Natural killer cell (primary cell): ENCODE data around the gene CENPB. TPM values are rescaled to one million over a fixed set of nuclear protein-coding genes. Genes with fewer than 3 reads are reported as not detected.

Experiments
- ATAC-seq, 3 donors: fragments of 150-1000 bp in 2 of 3; fragments of 200-7000 bp in 1 of 3; cut with Tn5 transposase; 1 replicate in 1 of 3; 2 replicates in 2 of 3; pipeline ENCODE4 v1.10.0; 2021; ENCODE audit warnings: mild to moderate bottlenecking in 2 of 3, moderate library complexity in 2 of 3
- DNase-seq, 2 donors: peaks; one replicate each; pipeline versions ENCODE4 v3.0.0 to v3.0.0-alpha.2; 2013 to 2021; ENCODE audit warnings: mixed read lengths in 1 of 2
- H3K27ac ChIP-seq: one replicate; pipeline ENCODE4 v1.5.1; 2013; ENCODE audit warnings: mild to moderate bottlenecking, low read length
- H3K27me3 ChIP-seq: one replicate; pipeline ENCODE4 v1.6.1; 2013; ENCODE audit warnings: low read length; ENCODE audit not compliant: control insufficient read depth, insufficient read depth
- H3K36me3 ChIP-seq: one replicate; pipeline ENCODE4 v1.6.1; 2013; ENCODE audit warnings: low read length; ENCODE audit not compliant: control insufficient read depth, insufficient read depth
- H3K4me1 ChIP-seq: one replicate; pipeline ENCODE4 v1.6.1; 2013; ENCODE audit warnings: low read length; ENCODE audit not compliant: control insufficient read depth, insufficient read depth
- H3K4me3 ChIP-seq: one replicate; pipeline ENCODE4 v1.5.1; 2013; ENCODE audit warnings: low read length
- H3K9me3 ChIP-seq: one replicate; pipeline ENCODE4 v1.6.1; 2013; ENCODE audit warnings: low read length; ENCODE audit not compliant: control insufficient read depth, insufficient read depth
- H3K27ac Mint-ChIP-seq, 2 donors: one replicate each; pipeline ENCODE4 v1.8.0; 2022; ENCODE audit warnings: mild to moderate bottlenecking in 2 of 2, mixed read lengths in 2 of 2, moderate library complexity in 1 of 2
- H3K27me3 Mint-ChIP-seq, 2 donors: one replicate each; pipeline ENCODE4 v1.8.0; 2022; ENCODE audit warnings: low read depth in 2 of 2, mixed read lengths in 2 of 2
- H3K36me3 Mint-ChIP-seq: one replicate; pipeline ENCODE4 v1.8.0; 2022; ENCODE audit warnings: mixed read lengths
- H3K4me1 Mint-ChIP-seq, 2 donors: one replicate each; pipeline ENCODE4 v1.8.0; 2022; ENCODE audit warnings: mixed read lengths in 2 of 2
- H3K4me3 Mint-ChIP-seq: one replicate; pipeline ENCODE4 v1.8.0; 2022; ENCODE audit warnings: mild to moderate bottlenecking, moderate library complexity, mixed read lengths
- H3K9me3 Mint-ChIP-seq, 2 donors: one replicate each; pipeline ENCODE4 v1.8.0; 2022; ENCODE audit warnings: mixed read lengths in 2 of 2
- CTCF ChIP-seq: fragments of 200-600 bp; IDR thresholded peaks from one replicate; pipeline ENCODE4 v1.8.0; 2022; ENCODE audit warnings: antibody characterized with exemption
- WGBS: methylation state at CpG from one replicate; pipeline ENCODE4 v1.1.7; 2013; ENCODE audit warnings: missing lambda C conversion rate; ENCODE audit not compliant: insufficient coverage; 5-methylcytosine and 5-hydroxymethylcytosine counted together
- intact Hi-C: fragments of 100-400 bp; cut with micrococcal nuclease; formaldehyde crosslinking; loops from one replicate; pipeline ENCODE4 v1.14.2; 2022
- total RNA-seq, 4 donors: library from RNA; stranded (reverse); fragments of 120-200 nt in 1 of 4; gene quantifications; one replicate each; pipeline versions ENCODE4 v1.2.3 to v1.2.4, GENCODE V29; 2013 to 2022

CENPB gene
- total RNA-seq, 3 donors from 2014 or later (not counting 1 experiment from before 2014, with no cell fraction given): 46.7 to 62.6 (median 55.4) TPM

- peak; percentile 78 to 97 (median 84) for ATAC-seq
- no peak overlapping the region for H3K27ac Mint-ChIP-seq
- TF ChIP-seq CTCF: peak; percentile 71
These were observed 33.4 kb downstream of the CENPB start for GRCh38 chr20:3753098-3753497.

GRCh38 chr20:3752386-3752759 lies 34.2 kb downstream of the CENPB start:
- no peak overlapping the region for H3K27ac Mint-ChIP-seq
- ATAC-seq (no peak), DNase-seq (no peak)
- Histone ChIP-seq H3K9me3 (no peaks in the 10 kb centered on the region), H3K27me3 (no peaks in the 10 kb centered on the region), H3K4me1 (no peaks in the 10 kb centered on the region), H3K36me3 (no peaks in the 10 kb centered on the region), H3K27ac (no peak overlapping the region), H3K4me3 (no peak overlapping the region)
- TF ChIP-seq CTCF: no peak
- H3K4me1 Mint-ChIP-seq: peaks cover 0 to 4% of the 10 kb centered on the region in 2 donors
- no peaks in the 10 kb centered on the region for H3K9me3 Mint-ChIP-seq
- WGBS: 71% methylated on average over 13 of the region's 13 CpGs
- peak overlapping the region; percentile 35 for H3K4me3 Mint-ChIP-seq
- H3K27me3 Mint-ChIP-seq: no peaks in the 10 kb centered on the region
- H3K36me3 Mint-ChIP-seq: no peaks in the 10 kb centered on the region
- intact Hi-C loops: no loop called here

More at GRCh38 chr20:3753098-3753497, 33.4 kb downstream of the CENPB start:
- intact Hi-C loops: loop anchor here (1.0 kb wide), 2 partner anchors 102 to 332 kb away; no protein-coding TSS in a partner anchor
- no peaks in the 10 kb centered on the region for H3K27me3 Mint-ChIP-seq
- DNase-seq: peak; percentile 53 to 84
- no peaks in the 10 kb centered on the region for H3K9me3 ChIP-seq
- H3K4me3 ChIP-seq: no peak overlapping the region
- H3K4me1 ChIP-seq: no peaks in the 10 kb centered on the region
- no peaks in the 10 kb centered on the region for H3K9me3 Mint-ChIP-seq
- H3K27me3 ChIP-seq: no peaks in the 10 kb centered on the region
- no peaks in the 10 kb centered on the region for H3K36me3 Mint-ChIP-seq
- peak overlapping the region; percentile 35 for H3K4me3 Mint-ChIP-seq
- 71% methylated on average over 3 of the region's 4 CpGs for WGBS
- H3K36me3 ChIP-seq: no peaks in the 10 kb centered on the region
- no peak overlapping the region for H3K27ac ChIP-seq
- H3K4me1 Mint-ChIP-seq: peaks cover 0 to 4% of the 10 kb centered on the region in 2 donors

- H3K9me3 ChIP-seq: no peaks in the 10 kb centered on the region
- Mint-ChIP-seq H3K27me3 (no peaks in the 10 kb centered on the region), H3K4me1 (peaks cover 0 to 4% of the 10 kb centered on the region in 2 donors), H3K9me3 (no peaks in the 10 kb centered on the region), H3K36me3 (no peaks in the 10 kb centered on the region), H3K4me3 (peak overlapping the region; percentile 29), H3K27ac (no peak overlapping the region)
- 63% methylated on average over 95 of the region's 95 CpGs for WGBS
- no peaks in the 10 kb centered on the region for H3K27me3 ChIP-seq
- intact Hi-C loops: no loop called here
- ATAC-seq (peak in 2 of 3 donors; percentile 30 to 44), DNase-seq (peak in 1 of 2 donors; percentile 60)
- no peaks in the 10 kb centered on the region for H3K36me3 ChIP-seq
- H3K4me1 ChIP-seq: no peaks in the 10 kb centered on the region
- no peak overlapping the region for H3K27ac ChIP-seq
- TF ChIP-seq CTCF: no peak
- no peak overlapping the region for H3K4me3 ChIP-seq
These were observed 34.7 kb downstream of the CENPB start for GRCh38 chr20:3751675-3752385.

- WGBS: 89% methylated on average over 31 of the region's 31 CpGs
- ATAC-seq (no peak), DNase-seq (no peak)
- intact Hi-C loops: no loop called here
- Histone ChIP-seq H3K4me3 (no peak overlapping the region), H3K36me3 (no peaks in the 10 kb centered on the region), H3K4me1 (no peaks in the 10 kb centered on the region), H3K27ac (no peak overlapping the region), H3K9me3 (no peaks in the 10 kb centered on the region), H3K27me3 (no peaks in the 10 kb centered on the region)
- Mint-ChIP-seq H3K36me3 (no peaks in the 10 kb centered on the region), H3K4me1 (peaks cover 0 to 4% of the 10 kb centered on the region in 2 donors), H3K27me3 (no peaks in the 10 kb centered on the region), H3K27ac (no peak overlapping the region), H3K9me3 (no peaks in the 10 kb centered on the region), H3K4me3 (no peak overlapping the region)
- TF ChIP-seq CTCF: no peak
These were observed 35.2 kb downstream of the CENPB start for GRCh38 chr20:3751305-3751674.
